Measurements from ENCODE around the gene CDK14.

DNA sequence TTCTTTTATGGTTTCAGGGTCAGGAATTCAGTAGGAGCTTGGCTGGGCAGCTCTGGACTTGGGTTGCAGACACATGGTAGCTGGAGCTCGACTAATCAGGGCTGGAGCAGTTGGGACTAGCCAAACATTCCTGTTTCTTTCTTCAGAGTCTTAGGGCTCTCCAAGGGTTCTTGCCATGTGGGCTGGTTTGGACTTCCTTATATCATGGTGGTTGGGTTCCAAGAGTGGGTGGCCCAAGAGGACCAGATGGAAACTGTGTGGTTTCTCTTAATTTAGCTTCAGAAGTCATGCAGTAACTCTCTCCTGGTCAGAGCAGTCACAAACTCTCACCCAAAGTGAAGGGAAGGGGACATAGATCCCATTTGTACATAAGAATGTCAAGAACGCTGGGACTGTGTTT, 398.0 kb downstream of the CDK14 start:
- TF ChIP-seq, protein P1, sequence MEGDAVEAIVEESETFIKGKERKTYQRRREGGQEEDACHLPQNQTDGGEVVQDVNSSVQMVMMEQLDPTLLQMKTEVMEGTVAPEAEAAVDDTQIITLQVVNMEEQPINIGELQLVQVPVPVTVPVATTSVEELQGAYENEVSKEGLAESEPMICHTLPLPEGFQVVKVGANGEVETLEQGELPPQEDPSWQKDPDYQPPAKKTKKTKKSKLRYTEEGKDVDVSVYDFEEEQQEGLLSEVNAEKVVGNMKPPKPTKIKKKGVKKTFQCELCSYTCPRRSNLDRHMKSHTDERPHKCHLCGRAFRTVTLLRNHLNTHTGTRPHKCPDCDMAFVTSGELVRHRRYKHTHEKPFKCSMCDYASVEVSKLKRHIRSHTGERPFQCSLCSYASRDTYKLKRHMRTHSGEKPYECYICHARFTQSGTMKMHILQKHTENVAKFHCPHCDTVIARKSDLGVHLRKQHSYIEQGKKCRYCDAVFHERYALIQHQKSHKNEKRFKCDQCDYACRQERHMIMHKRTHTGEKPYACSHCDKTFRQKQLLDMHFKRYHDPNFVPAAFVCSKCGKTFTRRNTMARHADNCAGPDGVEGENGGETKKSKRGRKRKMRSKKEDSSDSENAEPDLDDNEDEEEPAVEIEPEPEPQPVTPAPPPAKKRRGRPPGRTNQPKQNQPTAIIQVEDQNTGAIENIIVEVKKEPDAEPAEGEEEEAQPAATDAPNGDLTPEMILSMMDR (IDR thresholded peaks at IDR 0.05; ENCODE audit: borderline replicate concordance, extremely low read depth, low read length, poor library complexity, severe bottlenecking), result no peak
- TF ChIP-seq EZH2 (IDR thresholded peaks at IDR 0.05; ENCODE audit: borderline replicate concordance, low read depth, low read length, severe bottlenecking), result no peak

Measured in DND-41 (cell line).